NB4 (cell line): Measurements from ENCODE around the gene ERGIC1.

Experiments
- MYC ChIP-seq: IDR thresholded peaks from 2 replicates; pipeline ENCODE4 v1.6.1; 2011; ENCODE audit warnings: low read depth, low read length
- POLR2A ChIP-seq: IDR thresholded peaks from 2 replicates; pipeline ENCODE4 v1.6.1; 2011; ENCODE audit warnings: mild to moderate bottlenecking; ENCODE audit not compliant: insufficient read length; ENCODE audit errors: extremely low read depth
- TF ChIP-seq, protein P1 (sequence below): IDR thresholded peaks from one replicate; pipeline ENCODE4 v1.5.1; 2012; ENCODE audit warnings: low read depth, low read length
- TF ChIP-seq, protein P2 (sequence below): IDR thresholded peaks from 2 replicates; pipeline ENCODE4 v1.6.1; 2011; ENCODE audit warnings: low read depth, low read length

DNA sequence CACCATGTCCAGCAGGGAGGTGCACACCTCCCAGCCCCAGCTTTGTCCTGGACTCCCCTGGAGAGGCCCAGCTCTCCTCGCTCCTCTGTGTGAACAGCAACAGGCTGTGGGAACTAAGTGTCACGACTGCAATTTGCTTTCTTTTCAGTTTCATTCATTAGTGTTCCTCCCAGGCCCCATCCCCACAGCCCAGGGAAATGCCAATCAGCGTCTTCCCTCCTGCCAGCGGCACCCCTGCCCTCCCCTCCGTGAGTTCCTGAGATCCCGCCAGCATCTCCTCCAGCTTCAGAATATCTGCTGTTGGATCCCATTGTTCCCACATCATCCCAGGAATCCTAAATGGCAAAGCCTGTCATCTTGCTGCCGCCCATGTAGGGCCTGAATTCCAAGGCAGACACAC is 112.1 kb downstream of the ERGIC1 start:
- TF ChIP-seq, protein P1, sequence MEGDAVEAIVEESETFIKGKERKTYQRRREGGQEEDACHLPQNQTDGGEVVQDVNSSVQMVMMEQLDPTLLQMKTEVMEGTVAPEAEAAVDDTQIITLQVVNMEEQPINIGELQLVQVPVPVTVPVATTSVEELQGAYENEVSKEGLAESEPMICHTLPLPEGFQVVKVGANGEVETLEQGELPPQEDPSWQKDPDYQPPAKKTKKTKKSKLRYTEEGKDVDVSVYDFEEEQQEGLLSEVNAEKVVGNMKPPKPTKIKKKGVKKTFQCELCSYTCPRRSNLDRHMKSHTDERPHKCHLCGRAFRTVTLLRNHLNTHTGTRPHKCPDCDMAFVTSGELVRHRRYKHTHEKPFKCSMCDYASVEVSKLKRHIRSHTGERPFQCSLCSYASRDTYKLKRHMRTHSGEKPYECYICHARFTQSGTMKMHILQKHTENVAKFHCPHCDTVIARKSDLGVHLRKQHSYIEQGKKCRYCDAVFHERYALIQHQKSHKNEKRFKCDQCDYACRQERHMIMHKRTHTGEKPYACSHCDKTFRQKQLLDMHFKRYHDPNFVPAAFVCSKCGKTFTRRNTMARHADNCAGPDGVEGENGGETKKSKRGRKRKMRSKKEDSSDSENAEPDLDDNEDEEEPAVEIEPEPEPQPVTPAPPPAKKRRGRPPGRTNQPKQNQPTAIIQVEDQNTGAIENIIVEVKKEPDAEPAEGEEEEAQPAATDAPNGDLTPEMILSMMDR: no peak
- TF ChIP-seq MYC (no peak), POLR2A (no peak)
- TF ChIP-seq, protein P2, sequence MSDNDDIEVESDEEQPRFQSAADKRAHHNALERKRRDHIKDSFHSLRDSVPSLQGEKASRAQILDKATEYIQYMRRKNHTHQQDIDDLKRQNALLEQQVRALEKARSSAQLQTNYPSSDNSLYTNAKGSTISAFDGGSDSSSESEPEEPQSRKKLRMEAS: no peak
